ENCODE measurements around the gene CCSER1.

GRCh38 chr4:91116861-91117260 is 989.7 kb downstream of the CCSER1 start:
- TF ChIP-seq POLR2A (IDR thresholded peaks at IDR 0.05) (no peak), CTCF (IDR thresholded peaks at IDR 0.05 in 8 of 11, conservative IDR thresholded peaks at IDR 0.05 in 3 of 11) (no peak)
